Stimulated activated CD8-positive, alpha-beta memory T cell treated with anti-CD3 and anti-CD28 coated beads, Interleukin-7, amount 100 ng/mL, for 4 hours (primary cell): ENCODE results near the gene DCAKD.

Experiments
- DNase-seq, 2 donors: peaks; one replicate each; pipeline ENCODE4 v3.0.0-alpha.2; 2020; ENCODE audit warnings: low read depth in 2 of 2

DCAKD gene

GRCh38 chr17:45051060-45051719 is at the start of gene DCAKD:
TSS of gene DCAKD (minus strand) at chr17:45051632. CDS start at chr17:45034885, 16,747 bp downstream.
- DNase-seq = peak; percentile 71 to 88

DNA sequence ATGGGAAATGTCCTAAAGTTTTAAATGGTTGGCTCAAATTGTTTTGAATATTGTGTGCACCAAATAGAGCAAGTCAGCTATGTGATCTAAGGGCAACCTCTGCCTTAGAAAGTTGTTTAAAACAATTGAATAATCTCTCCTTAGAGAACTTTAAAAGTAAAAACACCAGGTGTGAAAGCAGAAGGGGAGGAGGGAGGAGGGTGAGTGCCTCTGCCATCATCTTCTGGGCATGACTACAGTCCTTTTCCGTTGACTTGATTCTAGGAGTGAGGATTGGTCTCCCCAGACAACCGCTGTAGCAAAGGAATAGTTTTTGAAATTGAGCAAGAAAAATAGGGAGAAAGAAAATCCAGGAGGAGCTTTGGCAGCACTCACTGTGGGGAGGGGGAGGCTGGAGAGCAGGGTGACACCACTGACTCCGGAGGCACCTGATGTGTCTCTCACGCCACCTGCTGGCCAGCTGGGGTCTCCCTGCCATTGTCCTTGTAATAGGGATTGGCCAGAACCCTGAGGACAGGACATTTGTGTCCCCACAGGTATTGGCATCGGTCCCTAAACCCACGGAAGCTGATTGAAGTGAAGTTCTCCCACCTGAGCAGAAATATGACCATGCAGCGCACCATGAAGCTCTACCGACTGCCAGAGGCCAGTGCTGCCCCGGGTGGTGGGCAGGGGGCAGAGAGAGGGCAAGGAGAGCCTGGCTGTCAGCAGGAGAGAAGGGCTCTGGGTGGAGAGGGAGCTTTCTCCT is 47.6 kb upstream of the DCAKD start:
- DNase-seq = peak; percentile 27 to 52

GRCh38 chr17:45098081-45098868 is 46.8 kb upstream of the DCAKD start:
- DNase-seq = no peak

DNA sequence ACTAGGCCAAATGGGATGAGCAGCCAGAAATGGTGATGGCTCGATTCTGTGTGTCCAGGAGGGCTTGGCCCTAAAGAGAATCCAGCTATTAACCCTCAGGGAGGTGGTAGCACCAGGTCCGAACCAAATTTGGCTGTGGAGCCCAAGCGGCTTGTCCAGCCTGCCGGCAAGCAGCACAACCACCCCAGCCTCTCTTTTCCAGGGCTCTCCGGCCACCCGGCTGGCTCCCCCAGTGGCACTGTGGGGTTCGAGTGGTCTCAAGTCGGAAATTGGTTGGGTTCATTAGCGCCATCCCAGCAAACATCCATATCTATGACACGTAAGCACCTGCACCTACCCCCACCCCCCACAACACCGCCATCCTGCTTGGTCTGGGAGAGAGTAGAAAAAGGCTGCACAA is 45.5 kb upstream of the DCAKD start:
- DNase-seq = no peak

DNA sequence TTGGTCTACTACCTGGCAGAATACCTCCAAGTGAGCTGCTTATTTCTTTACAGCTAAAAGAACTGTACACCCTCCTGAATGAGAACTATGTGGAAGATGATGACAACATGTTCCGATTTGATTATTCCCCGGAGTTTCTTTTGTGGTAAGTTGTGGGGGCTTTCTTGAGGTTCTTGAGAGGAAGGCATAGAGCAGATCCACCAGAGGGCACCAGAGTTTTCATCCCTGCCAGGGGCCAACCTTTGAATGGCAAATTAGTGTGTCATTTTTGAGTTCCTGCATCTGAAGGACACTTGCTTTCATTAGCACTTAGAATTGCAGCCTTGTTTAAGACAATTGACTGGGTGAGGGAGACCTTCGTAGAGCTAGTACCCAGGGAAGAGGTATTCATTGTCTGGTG is 44.7 kb upstream of the DCAKD start:
- DNase-seq = no peak

GRCh38 chr17:45093444-45094110 is 42.1 kb upstream of the DCAKD start:
- DNase-seq = no peak

DNA sequence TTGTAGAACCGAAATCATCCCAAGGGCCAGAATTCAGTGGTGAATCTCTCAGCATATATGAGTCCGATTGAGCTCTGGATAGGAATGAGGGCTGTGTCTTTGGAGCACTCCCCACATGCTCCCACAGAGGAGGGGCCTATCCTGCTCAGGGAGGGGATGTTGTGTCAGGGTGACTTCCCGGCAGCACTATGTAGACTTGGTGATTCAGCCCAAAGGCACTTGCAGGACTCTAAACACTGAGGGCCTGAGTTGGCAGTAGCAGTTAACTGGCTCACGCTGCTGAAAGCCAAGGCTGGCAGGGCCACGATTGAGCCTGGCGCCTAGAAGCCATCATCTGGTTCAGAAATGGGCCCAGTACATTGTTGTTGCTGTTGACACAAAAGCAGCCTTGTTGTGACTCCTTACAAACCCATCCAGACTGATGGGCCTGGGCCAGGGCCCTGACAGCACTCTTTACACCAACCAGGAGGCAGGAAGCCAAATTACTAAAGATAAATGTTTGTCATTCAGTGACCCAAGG is 41.5 kb upstream of the DCAKD start:
- no peak for DNase-seq

- no peak for DNase-seq
Measured at GRCh38 chr17:45091778-45092425, 40.5 kb upstream of the DCAKD start.

DNA sequence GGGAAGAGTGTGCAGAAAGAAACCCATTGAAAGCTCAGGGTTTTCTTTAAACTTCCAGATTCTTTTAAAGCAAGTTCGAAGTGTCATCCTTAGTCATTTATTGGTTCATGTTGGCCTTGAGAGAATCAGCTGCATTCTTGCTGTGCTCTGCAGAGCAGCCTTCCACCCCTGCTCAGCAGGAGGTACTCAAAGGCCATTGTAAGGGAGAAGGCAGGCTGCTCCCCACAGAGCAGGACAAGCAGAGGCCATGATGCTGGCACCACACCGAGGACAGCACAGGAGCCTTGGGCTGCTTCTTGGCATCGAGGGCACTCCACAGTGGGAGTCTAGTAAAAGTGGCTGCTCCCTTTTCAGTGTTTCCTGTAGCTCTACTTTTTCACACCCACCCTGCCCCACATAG is 39.3 kb upstream of the DCAKD start:
- no peak for DNase-seq

DNA sequence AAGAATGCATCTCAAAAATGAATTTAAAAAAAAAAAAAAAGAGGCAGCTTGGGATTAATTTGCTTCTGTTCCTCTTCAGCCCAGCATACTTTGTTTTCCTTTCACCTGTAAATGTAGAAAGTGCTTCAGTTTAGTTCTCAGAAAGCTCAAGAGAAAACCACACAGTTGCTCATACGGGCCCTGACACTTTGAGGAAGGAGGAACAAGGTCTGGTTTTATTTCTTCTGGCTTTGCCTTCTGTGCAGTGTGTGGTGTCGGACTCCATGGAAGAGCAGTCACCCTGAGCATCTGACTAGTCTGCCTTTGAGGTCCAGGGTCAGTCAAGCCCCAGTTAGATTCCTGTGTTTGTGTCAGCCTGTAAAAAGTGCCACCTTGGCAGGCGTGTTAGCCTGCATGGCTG is 37.3 kb upstream of the DCAKD start:
- DNase-seq = no peak

DNA sequence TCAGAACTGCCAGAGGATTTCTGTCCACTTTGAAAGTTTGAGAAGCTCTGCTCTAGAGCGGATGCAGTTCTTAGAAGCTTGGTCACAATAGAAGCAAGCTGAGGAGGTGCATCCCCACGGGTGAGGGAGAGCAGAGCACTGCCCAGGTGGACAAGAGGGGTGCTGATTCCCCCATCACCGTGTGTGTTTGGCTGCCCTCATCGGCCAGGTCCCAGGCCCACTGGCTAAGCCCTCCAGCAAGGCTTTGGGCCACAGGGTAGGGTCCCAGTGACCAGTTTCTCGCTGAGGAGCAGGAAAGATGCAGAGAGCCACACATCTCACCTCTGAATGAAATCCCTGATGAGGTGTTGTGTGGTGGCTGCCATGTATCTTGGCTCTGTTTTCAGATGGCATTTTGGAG is 36.5 kb upstream of the DCAKD start:
- DNase-seq = no peak

DNA sequence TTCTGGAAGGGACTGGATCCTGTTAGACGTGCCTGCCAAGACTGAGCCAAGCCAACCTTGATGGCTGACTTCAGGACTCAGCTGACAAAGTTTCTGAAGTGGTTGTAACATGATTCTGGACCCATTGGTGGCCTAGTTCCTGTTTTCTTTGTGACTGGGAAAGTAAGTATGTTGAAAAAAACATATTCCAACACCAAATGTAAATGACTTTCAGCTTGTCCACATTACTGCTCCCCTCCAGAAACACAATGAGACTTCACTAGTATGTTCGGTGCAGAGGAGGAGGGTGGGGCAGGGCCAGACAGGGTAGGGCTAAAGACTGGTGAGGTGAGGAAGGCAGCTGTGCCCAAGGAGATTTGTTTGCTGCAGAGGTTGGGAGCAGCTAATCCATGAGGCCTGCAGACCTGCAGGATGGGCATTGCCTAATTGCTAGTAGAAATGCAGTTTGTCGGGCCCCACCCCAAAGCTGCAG is 36.1 kb upstream of the DCAKD start:
- DNase-seq = no peak

GRCh38 chr17:45086865-45087503 is 35.6 kb upstream of the DCAKD start:
- DNase-seq = no peak

GRCh38 chr17:45086391-45086790 is 35.0 kb upstream of the DCAKD start:
- DNase-seq = no peak

- DNase-seq = no peak
Measured at GRCh38 chr17:45081047-45081703, 29.7 kb upstream of the DCAKD start.

DNA sequence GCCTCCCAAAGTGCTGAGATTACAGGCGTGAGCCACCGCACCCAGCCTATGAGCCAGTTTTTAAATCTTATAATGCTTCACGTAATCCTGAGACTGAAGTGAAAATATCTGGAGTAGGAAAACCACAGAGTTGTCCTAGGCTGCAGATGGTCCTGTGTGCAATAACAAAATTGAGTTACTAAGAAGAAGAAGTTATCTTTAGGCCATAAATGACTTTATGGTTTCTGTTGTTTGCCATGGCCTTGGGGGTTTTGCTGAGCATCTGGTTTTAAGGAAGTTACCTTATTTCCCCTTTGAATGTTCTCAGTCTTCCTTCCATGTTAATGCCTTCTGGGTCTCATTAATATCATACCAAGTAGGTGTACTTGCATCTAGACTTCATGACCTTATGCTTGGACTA is 26.2 kb upstream of the DCAKD start:
- DNase-seq = no peak

DNA sequence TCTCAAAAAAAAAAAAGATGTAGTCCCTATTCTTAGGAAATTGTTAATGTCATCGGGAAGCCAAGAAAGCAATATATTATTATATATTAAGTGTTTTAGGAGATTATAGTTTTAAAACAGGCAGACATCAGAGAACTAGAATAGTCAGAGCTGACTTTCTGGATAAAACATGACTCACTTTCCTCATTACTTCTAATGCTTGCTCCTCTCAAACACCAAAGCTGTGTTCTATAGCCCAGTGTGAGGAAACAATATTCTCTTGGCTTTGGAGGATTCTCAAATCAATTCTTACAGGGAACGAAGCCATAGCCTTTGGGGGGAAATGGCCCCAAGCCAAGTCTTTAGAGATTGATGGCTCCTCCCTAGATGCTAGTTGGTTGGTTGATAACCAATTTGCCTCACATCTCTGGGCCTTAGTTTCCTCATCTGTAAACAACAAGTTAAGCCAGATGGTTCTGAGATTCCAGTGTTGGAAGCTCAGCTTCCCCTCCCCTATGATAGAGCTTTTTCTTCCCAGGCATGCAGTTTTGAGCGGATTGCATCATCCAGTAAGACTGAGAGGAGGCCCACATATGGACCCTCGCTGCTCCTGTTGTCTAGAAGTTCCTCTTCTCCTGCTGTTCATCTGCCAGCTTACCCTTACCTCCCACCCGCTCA is 22.1 kb upstream of the DCAKD start:
- DNase-seq = no peak

- DNase-seq = no peak
Measured at GRCh38 chr17:45070809-45071208, 19.4 kb upstream of the DCAKD start.

DNA sequence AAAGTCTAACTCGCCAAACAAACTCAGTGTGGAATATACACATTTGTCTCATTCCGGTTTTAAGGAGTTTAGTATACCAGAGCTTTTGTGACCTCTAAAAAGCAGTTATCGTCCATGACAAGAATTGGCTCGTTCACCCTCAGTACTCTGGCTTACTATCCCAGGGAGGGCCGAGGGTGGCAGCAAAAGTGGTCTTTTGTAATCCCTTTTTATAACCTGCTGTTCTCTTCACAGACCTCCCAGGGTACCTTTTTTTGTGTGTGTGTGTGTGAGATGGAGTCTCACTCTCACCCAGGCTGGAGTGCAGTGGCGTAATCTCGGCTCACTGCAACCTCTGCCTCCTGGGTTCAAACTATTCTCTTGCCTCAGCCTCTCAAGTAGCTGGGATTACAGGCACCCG is 18.6 kb upstream of the DCAKD start:
- no peak for DNase-seq

GRCh38 chr17:45067637-45068036 is 16.2 kb upstream of the DCAKD start:
- no peak for DNase-seq
